Fibroblast of lung (primary cell): ENCODE measurements around the gene THY1.

ENCODE experiments used
- EZH2 ChIP-seq: IDR thresholded peaks from 2 replicates; pipeline ENCODE4 v1.5.1; 2012; ENCODE audit warnings: low read length, control low read depth, mild to moderate bottlenecking; ENCODE audit errors: missing control alignments
- TF ChIP-seq, protein P1 (sequence below), 2 donors: IDR thresholded peaks in 1 of 2; conservative IDR thresholded peaks in 1 of 2; 1 replicate in 1 of 2; 2 replicates in 1 of 2; pipeline ENCODE4 v1.5.1; 2011 to 2012; ENCODE audit warnings: low read length in 2 of 2, control low read depth in 1 of 2, inconsistent platforms in 1 of 2, low read depth in 1 of 2, mild to moderate bottlenecking in 1 of 2

DNA sequence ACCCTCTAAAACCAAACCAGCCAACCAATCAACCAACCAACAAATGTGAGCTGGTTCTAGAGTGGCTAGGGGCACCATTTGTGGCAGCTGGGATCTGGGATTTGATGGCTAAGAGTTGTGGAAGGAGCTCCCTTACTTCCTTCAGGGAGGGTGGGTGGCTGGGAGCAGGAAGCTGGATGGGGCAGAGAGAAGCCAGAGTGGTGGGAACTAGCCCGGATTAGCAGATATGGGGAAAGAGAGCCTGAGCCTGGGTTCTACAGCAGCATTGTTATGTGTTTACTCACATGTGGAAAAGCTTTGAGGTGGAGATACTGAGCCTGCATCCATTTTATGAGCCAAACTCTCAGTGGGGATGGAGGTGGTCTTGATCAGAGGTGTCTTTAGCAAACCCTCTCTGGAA is 30.9 kb upstream of the THY1 start:
- TF ChIP-seq, protein P1, sequence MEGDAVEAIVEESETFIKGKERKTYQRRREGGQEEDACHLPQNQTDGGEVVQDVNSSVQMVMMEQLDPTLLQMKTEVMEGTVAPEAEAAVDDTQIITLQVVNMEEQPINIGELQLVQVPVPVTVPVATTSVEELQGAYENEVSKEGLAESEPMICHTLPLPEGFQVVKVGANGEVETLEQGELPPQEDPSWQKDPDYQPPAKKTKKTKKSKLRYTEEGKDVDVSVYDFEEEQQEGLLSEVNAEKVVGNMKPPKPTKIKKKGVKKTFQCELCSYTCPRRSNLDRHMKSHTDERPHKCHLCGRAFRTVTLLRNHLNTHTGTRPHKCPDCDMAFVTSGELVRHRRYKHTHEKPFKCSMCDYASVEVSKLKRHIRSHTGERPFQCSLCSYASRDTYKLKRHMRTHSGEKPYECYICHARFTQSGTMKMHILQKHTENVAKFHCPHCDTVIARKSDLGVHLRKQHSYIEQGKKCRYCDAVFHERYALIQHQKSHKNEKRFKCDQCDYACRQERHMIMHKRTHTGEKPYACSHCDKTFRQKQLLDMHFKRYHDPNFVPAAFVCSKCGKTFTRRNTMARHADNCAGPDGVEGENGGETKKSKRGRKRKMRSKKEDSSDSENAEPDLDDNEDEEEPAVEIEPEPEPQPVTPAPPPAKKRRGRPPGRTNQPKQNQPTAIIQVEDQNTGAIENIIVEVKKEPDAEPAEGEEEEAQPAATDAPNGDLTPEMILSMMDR (conservative IDR thresholded peaks at IDR 0.05 in 1 of 2, IDR thresholded peaks at IDR 0.05 in 1 of 2; ENCODE audit: low read depth in 1 of 2, low read length in 2 of 2): no peak
- no peak for TF ChIP-seq EZH2
